SU-DHL-6 (cell line): ENCODE results near the gene EVC2.

ENCODE experiments used
- H2AFZ ChIP-seq: fragments of 200-600 bp; sonication (generic); 2 replicates; pipeline ENCODE4 v1.6.1; 2014; ENCODE audit warnings: low read depth, mild to moderate bottlenecking, moderate library complexity, mixed read lengths, antibody characterized with exemption, low read length; ENCODE audit not compliant: severe bottlenecking
- H3F3A ChIP-seq: fragments of 200-600 bp; shearing (Covaris generic); 2 replicates; pipeline ENCODE4 v1.6.0; 2016; ENCODE audit warnings: antibody characterized with exemption, mild to moderate bottlenecking; ENCODE audit not compliant: insufficient read depth
- H3K27ac ChIP-seq: fragments of 200-600 bp; sonication (generic); 2 replicates; pipeline ENCODE4 v1.5.1; 2016; ENCODE audit warnings: low read depth, mild to moderate bottlenecking, low read length, moderate library complexity, mixed read lengths
- H3K27me3 ChIP-seq: fragments of 200-600 bp; sonication (generic), shearing (Covaris generic); 2 replicates; pipeline ENCODE4 v1.6.0; 2014; ENCODE audit warnings: mild to moderate bottlenecking, low read length
- H3K36me3 ChIP-seq: fragments of 200-600 bp; sonication (generic); 2 replicates; pipeline ENCODE4 v1.6.1; 2014; ENCODE audit warnings: mild to moderate bottlenecking, low read length, mixed read lengths
- H3K4me2 ChIP-seq: fragments of 300-600, 200-600 bp; shearing (Covaris generic), sonication (generic); 2 replicates; pipeline ENCODE4 v1.6.0; 2014; ENCODE audit warnings: low read length, low read depth, mild to moderate bottlenecking; ENCODE audit not compliant: poor library complexity, severe bottlenecking
- H3K4me3 ChIP-seq: fragments of 200-600 bp; sonication (generic); 2 replicates; pipeline ENCODE4 v1.5.1; 2014; ENCODE audit warnings: antibody characterized with exemption, low read length, mild to moderate bottlenecking, mixed read lengths; ENCODE audit not compliant: insufficient read depth, poor library complexity, severe bottlenecking
- H3K79me2 ChIP-seq: fragments of 200-600 bp; sonication (generic); 2 replicates; pipeline ENCODE4 v1.6.1; 2014; ENCODE audit warnings: mild to moderate bottlenecking, low read length, moderate library complexity; ENCODE audit not compliant: insufficient read depth
- H3K9ac ChIP-seq: fragments of 200-600 bp; sonication (generic); 2 replicates; pipeline ENCODE4 v1.7.0; 2014; ENCODE audit warnings: mild to moderate bottlenecking, low read length
- H3K9me2 ChIP-seq: fragments of 200-600 bp; sonication (generic); replicated peaks from 2 replicates; pipeline ENCODE4 v1.6.1; 2014; ENCODE audit warnings: low read length; ENCODE audit not compliant: insufficient read depth
- H3K9me3 ChIP-seq: fragments of 200-600 bp; sonication (generic); 2 replicates; pipeline ENCODE4 v1.6.1; 2014; ENCODE audit warnings: low read length, mixed read lengths; ENCODE audit not compliant: insufficient read depth
- H4K20me1 ChIP-seq: fragments of 200-600 bp; sonication (generic); 2 replicates; pipeline ENCODE4 v1.6.1; 2014; ENCODE audit warnings: low read depth, mild to moderate bottlenecking, antibody characterized with exemption, low read length, moderate library complexity, mixed read lengths
- EZH2phosphoT487 ChIP-seq: fragments of 200-600 bp; sonication (generic), shearing (Covaris generic); conservative IDR thresholded peaks from 2 replicates; pipeline ENCODE4 v1.6.1; 2018; ENCODE audit warnings: mild to moderate bottlenecking, antibody characterized with exemption, low read length, moderate library complexity, mixed read lengths
- TF ChIP-seq, protein P1 (sequence below): fragments of 200-600 bp; sonication (generic); IDR thresholded peaks from one replicate; pipeline ENCODE4 v1.5.1; 2017; ENCODE audit warnings: antibody characterized with exemption, mild to moderate bottlenecking, low read length, moderate library complexity; ENCODE audit not compliant: insufficient read depth, poor library complexity, severe bottlenecking

EVC2 gene

DNA sequence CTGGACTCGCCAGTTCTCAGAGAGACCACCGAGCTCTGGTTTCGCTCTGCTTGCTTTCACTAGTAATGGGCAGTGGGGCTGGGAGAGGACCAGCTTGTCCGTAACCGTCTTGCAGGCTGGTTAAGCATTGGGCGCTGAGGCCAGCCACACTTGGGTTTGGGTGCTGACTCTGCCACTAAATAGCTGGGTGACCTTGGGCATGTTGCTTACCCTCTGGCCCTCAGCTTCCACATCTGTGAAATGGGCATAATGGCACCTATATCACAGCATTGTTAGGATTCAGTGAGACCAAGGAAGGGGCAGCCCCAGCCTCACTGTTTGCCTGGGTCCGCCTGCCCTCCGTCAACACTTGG, 46.1 kb upstream of the EVC2 start:
- no peaks in the 10 kb centered on the region for H3K9me3 ChIP-seq
- no peaks in the 10 kb centered on the region for H3K79me2 ChIP-seq
- H3K4me3 ChIP-seq: no peak overlapping the region
- H3K27ac ChIP-seq: no peak overlapping the region
- H3K9me2 ChIP-seq: no peaks in the 10 kb centered on the region
- no peaks in the 10 kb centered on the region for H3K36me3 ChIP-seq
- H3K9ac ChIP-seq: no peak overlapping the region
- no peak overlapping the region for H3K4me2 ChIP-seq
- no peaks in the 10 kb centered on the region for H4K20me1 ChIP-seq
- no peaks in the 10 kb centered on the region for H3F3A ChIP-seq
- H2AFZ ChIP-seq: no peak overlapping the region
- no peaks in the 10 kb centered on the region for H3K27me3 ChIP-seq
- TF ChIP-seq, protein P1, sequence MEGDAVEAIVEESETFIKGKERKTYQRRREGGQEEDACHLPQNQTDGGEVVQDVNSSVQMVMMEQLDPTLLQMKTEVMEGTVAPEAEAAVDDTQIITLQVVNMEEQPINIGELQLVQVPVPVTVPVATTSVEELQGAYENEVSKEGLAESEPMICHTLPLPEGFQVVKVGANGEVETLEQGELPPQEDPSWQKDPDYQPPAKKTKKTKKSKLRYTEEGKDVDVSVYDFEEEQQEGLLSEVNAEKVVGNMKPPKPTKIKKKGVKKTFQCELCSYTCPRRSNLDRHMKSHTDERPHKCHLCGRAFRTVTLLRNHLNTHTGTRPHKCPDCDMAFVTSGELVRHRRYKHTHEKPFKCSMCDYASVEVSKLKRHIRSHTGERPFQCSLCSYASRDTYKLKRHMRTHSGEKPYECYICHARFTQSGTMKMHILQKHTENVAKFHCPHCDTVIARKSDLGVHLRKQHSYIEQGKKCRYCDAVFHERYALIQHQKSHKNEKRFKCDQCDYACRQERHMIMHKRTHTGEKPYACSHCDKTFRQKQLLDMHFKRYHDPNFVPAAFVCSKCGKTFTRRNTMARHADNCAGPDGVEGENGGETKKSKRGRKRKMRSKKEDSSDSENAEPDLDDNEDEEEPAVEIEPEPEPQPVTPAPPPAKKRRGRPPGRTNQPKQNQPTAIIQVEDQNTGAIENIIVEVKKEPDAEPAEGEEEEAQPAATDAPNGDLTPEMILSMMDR: no peak
- TF ChIP-seq EZH2phosphoT487: no peak

DNA sequence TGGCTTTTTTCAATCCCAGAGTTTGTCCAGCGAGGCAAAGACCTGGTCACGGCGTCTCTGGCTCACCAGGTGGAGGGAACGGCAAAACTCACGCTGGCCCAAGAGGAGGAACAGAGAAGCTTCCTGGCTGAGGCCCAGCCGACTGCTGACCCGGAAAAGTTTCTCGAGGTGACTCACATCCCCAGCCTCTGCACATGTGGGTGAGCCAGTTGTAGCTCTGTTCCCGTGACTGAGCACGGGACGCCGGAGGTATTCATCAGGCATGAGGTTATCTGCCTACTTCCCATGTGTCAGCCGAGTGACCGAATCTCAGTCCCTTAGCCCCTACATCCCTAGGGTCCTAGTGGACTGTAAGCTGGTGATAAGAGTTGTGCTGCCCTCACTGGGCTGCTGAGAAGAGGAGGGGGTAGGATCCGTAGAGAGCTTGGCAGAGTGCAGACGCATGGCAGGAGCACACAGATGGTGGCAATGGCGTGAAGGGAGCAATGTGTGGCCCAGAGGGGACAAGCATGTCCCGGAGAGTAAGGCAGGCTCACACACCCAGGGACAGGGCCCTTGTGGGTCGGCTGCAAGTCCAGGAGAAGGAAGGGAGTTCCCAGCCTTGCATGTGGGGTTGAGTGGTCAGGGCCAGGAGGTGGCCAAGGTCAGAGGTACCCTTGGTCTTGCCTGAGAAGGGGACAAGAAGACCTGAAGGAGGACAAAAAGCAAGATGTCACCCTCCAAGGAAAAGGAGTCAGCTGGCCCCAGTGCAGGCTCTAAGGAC, 45.6 kb upstream of the EVC2 start:
- H3K27ac ChIP-seq: no peak overlapping the region

DNA sequence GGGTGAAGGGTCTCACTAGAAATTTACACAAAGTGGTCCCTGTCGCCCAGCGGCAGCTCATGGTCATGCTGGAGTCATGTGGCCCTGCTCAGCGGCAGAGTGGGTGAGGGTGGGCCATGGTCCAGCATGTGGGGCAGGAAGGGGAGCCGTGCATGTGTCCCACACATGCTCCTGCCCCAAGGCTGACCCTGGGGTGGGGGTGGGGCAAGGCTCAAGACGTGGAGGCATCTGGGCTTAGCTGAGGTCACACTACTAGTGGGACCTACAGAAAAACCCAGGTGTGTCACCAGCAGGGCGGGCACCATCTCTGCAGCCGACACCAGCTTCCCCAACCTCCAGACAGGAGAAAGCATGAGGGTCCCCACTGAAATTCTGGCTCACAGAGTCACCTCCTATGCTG, 45.0 kb upstream of the EVC2 start:
- H3K4me3 ChIP-seq: no peak overlapping the region
- H4K20me1 ChIP-seq: no peaks in the 10 kb centered on the region
- H3K79me2 ChIP-seq: no peaks in the 10 kb centered on the region
- H3F3A ChIP-seq: no peaks in the 10 kb centered on the region
- TF ChIP-seq, protein P1: no peak
- no peak for TF ChIP-seq EZH2phosphoT487
- H3K27ac ChIP-seq: no peak overlapping the region
- H3K9me3 ChIP-seq: no peaks in the 10 kb centered on the region
- H3K36me3 ChIP-seq: no peaks in the 10 kb centered on the region
- H3K9me2 ChIP-seq: no peaks in the 10 kb centered on the region
- no peak overlapping the region for H3K4me2 ChIP-seq
- no peaks in the 10 kb centered on the region for H3K27me3 ChIP-seq
- H2AFZ ChIP-seq: no peak overlapping the region
- H3K9ac ChIP-seq: no peak overlapping the region

More for the DNA sequence above, 45.6 kb upstream of the EVC2 start:
- Histone ChIP-seq H3K4me2 (no peak overlapping the region), H3K4me3 (no peak overlapping the region), H3F3A (no peaks in the 10 kb centered on the region), H3K36me3 (no peaks in the 10 kb centered on the region), H2AFZ (no peak overlapping the region), H3K9me3 (no peaks in the 10 kb centered on the region), H3K79me2 (no peaks in the 10 kb centered on the region), H3K9me2 (no peaks in the 10 kb centered on the region), H4K20me1 (no peaks in the 10 kb centered on the region), H3K27me3 (no peaks in the 10 kb centered on the region), H3K9ac (no peak overlapping the region)
- TF ChIP-seq, protein P1: no peak
